NB4 (cell line): ENCODE measurements around the gene SLC1A4.

Source experiments
- MYC ChIP-seq: IDR thresholded peaks from 2 replicates; pipeline ENCODE4 v1.6.1; 2011; ENCODE audit warnings: low read depth, low read length
- POLR2A ChIP-seq: IDR thresholded peaks from 2 replicates; pipeline ENCODE4 v1.6.1; 2011; ENCODE audit warnings: mild to moderate bottlenecking; ENCODE audit not compliant: insufficient read length; ENCODE audit errors: extremely low read depth
- TF ChIP-seq, protein P1 (sequence below): IDR thresholded peaks from one replicate; pipeline ENCODE4 v1.5.1; 2012; ENCODE audit warnings: low read depth, low read length

- TF ChIP-seq, protein P1, sequence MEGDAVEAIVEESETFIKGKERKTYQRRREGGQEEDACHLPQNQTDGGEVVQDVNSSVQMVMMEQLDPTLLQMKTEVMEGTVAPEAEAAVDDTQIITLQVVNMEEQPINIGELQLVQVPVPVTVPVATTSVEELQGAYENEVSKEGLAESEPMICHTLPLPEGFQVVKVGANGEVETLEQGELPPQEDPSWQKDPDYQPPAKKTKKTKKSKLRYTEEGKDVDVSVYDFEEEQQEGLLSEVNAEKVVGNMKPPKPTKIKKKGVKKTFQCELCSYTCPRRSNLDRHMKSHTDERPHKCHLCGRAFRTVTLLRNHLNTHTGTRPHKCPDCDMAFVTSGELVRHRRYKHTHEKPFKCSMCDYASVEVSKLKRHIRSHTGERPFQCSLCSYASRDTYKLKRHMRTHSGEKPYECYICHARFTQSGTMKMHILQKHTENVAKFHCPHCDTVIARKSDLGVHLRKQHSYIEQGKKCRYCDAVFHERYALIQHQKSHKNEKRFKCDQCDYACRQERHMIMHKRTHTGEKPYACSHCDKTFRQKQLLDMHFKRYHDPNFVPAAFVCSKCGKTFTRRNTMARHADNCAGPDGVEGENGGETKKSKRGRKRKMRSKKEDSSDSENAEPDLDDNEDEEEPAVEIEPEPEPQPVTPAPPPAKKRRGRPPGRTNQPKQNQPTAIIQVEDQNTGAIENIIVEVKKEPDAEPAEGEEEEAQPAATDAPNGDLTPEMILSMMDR: no peak
- TF ChIP-seq POLR2A: peak; percentile 83
- peak; percentile 80 for TF ChIP-seq MYC
Observed at GRCh38 chr2:65056215-65057053, 67.2 kb downstream of the SLC1A4 start, which contains the start of gene CEP68.
